ENCODE results near the gene ARID3B. TPM values are rescaled to one million over a fixed set of nuclear protein-coding genes. Genes with fewer than 3 reads are reported as not detected.

ARID3B gene
- total and polyA plus RNA-seq, 2 experiments from 2014 or later = 13.2 to 19.8 TPM

GRCh38 chr15:74619916-74620635, 79.1 kb downstream of the ARID3B start:
- Histone ChIP-seq H3K4me1 (ENCODE audit: insufficient read depth) (peaks cover 14% of the 10 kb centered on the region), H3K79me2 (peaks cover 73% of the 10 kb centered on the region), H3K36me3 (replicated peaks; ENCODE audit: insufficient read depth, low read depth) (no peaks in the 10 kb centered on the region)

GRCh38 chr15:74620636-74621545, 79.9 kb downstream of the ARID3B start:
- H3K9me3 ChIP-seq (ENCODE audit: low read depth) = no peaks in the 10 kb centered on the region
- peaks cover 71% of the 10 kb centered on the region for H3K79me2 ChIP-seq
- H3K9me2 ChIP-seq (replicated peaks; ENCODE audit: insufficient read depth) = no peaks in the 10 kb centered on the region
- H3K4me3 ChIP-seq = no peak overlapping the region
- H3K36me3 ChIP-seq (replicated peaks; ENCODE audit: insufficient read depth, low read depth) = no peaks in the 10 kb centered on the region
- WGBS (ENCODE audit: low lambda C conversion rate, missing lambda C conversion rate) = 70% methylated on average over 23 of the region's 23 CpGs
- H3K27ac ChIP-seq = no peak overlapping the region
- H2AFZ ChIP-seq = no peak overlapping the region
- no peak for TF ChIP-seq EZH2 (IDR thresholded peaks at IDR 0.05; ENCODE audit: borderline replicate concordance)
- peak; percentile 66 for TF ChIP-seq CTCF (IDR thresholded peaks at IDR 0.05; ENCODE audit: poor library complexity)
- no peaks in the 10 kb centered on the region for H3K27me3 ChIP-seq
- H3K4me1 ChIP-seq (ENCODE audit: insufficient read depth) = peaks cover 14% of the 10 kb centered on the region
- no peak overlapping the region for H3K4me2 ChIP-seq
- peaks cover 66% of the 10 kb centered on the region for H4K20me1 ChIP-seq (ENCODE audit: insufficient read depth, poor library complexity, severe bottlenecking)
- peak; percentile 71 for DNase-seq (ENCODE audit: low spot score)

More at GRCh38 chr15:74619916-74620635, 79.1 kb downstream of the ARID3B start:
- TF ChIP-seq CTCF (IDR thresholded peaks at IDR 0.05; ENCODE audit: poor library complexity) = no peak
- TF ChIP-seq EZH2 (IDR thresholded peaks at IDR 0.05; ENCODE audit: borderline replicate concordance) = no peak
- no peak for TF ChIP-seq EZH2phosphoT487 (IDR thresholded peaks at IDR 0.05; ENCODE audit: low read depth, severe bottlenecking, unreplicated experiment)
- Histone ChIP-seq H3K4me3 (no peak overlapping the region), H3K9me3 (ENCODE audit: low read depth) (no peaks in the 10 kb centered on the region), H3K9me2 (replicated peaks; ENCODE audit: insufficient read depth) (no peaks in the 10 kb centered on the region), H3K27ac (no peak overlapping the region), H4K20me1 (ENCODE audit: insufficient read depth, poor library complexity, severe bottlenecking) (peaks cover 66% of the 10 kb centered on the region), H2AFZ (no peak overlapping the region), H3K4me2 (no peak overlapping the region), H3K27me3 (no peaks in the 10 kb centered on the region)
- DNase-seq (ENCODE audit: low spot score) = no peak
- 94% methylated on average over 27 of the region's 27 CpGs for WGBS (ENCODE audit: low lambda C conversion rate, missing lambda C conversion rate)

- TF ChIP-seq EZH2phosphoT487 (IDR thresholded peaks at IDR 0.05; ENCODE audit: low read depth, severe bottlenecking, unreplicated experiment) (no peak), EZH2 (IDR thresholded peaks at IDR 0.05; ENCODE audit: borderline replicate concordance) (no peak), CTCF (IDR thresholded peaks at IDR 0.05; ENCODE audit: poor library complexity) (no peak)
- Histone ChIP-seq H3K4me2 (no peak overlapping the region), H3K9me3 (ENCODE audit: low read depth) (no peaks in the 10 kb centered on the region), H2AFZ (no peak overlapping the region), H3K79me2 (peaks cover 65% of the 10 kb centered on the region), H3K9me2 (replicated peaks; ENCODE audit: insufficient read depth) (no peaks in the 10 kb centered on the region), H3K36me3 (replicated peaks; ENCODE audit: insufficient read depth, low read depth) (no peaks in the 10 kb centered on the region), H3K27ac (no peak overlapping the region), H3K27me3 (no peaks in the 10 kb centered on the region), H4K20me1 (ENCODE audit: insufficient read depth, poor library complexity, severe bottlenecking) (peaks cover 65% of the 10 kb centered on the region), H3K4me3 (no peak overlapping the region), H3K4me1 (ENCODE audit: insufficient read depth) (peaks cover 14% of the 10 kb centered on the region)
- WGBS (ENCODE audit: low lambda C conversion rate, missing lambda C conversion rate) = 96% methylated on average over 12 of the region's 16 CpGs
- DNase-seq (ENCODE audit: low spot score) = no peak
These were observed 80.5 kb downstream of the ARID3B start for GRCh38 chr15:74621546-74621920.
